Right lobe of liver (tissue), 6 donors: ENCODE data around the gene C9. TPM values are rescaled to one million over a fixed set of nuclear protein-coding genes. Genes with fewer than 3 reads are reported as not detected.
"Not testable (repeated sequence)": the region's sequence is repeated elsewhere in the genome, so short reads cannot be mapped to it uniquely, and the experiment has no call there.

Experiments
- ATAC-seq, 4 donors: fragments of 200-7000 bp; cut with Tn5 transposase; one replicate each; pipeline ENCODE4 v1.9.1; 2020; ENCODE audit warnings: mild to moderate bottlenecking in 4 of 4, moderate library complexity in 4 of 4
- DNase-seq, 3 donors: peaks; one replicate each; pipeline ENCODE4 v3.0.0-alpha.2; 2020
- H3K27ac ChIP-seq, 3 donors: fragments of 200-600 bp; one replicate each; pipeline ENCODE4 v1.8.0; 2022
- H3K27me3 ChIP-seq, 2 donors: fragments of 200-600 bp; one replicate each; pipeline ENCODE4 v1.8.0; 2022
- H3K36me3 ChIP-seq, 4 donors: fragments of 200-600 bp; sonication (generic) in 1 of 4; one replicate each; pipeline versions ENCODE4 v1.5.1 to v1.8.0; 2017 to 2022; ENCODE audit warnings: control low read depth in 1 of 4
- H3K4me1 ChIP-seq, 4 donors: fragments of 200-600 bp; sonication (generic) in 1 of 4; one replicate each; pipeline versions ENCODE4 v1.5.1 to v1.8.0; 2017 to 2022; ENCODE audit warnings: control low read depth in 1 of 4
- H3K4me3 ChIP-seq, 3 donors: fragments of 200-600 bp; one replicate each; pipeline ENCODE4 v1.8.0; 2022
- H3K9me3 ChIP-seq, 4 donors: fragments of 200-600 bp; sonication (generic) in 1 of 4; one replicate each; pipeline versions ENCODE4 v1.5.1 to v1.8.0; 2017 to 2022; ENCODE audit warnings: control low read depth in 1 of 4
- POLR2A ChIP-seq: fragments of 450-650 bp; IDR thresholded peaks from one replicate; pipeline ENCODE4 v1.6.1; 2017; ENCODE audit warnings: antibody characterized with exemption, mild to moderate bottlenecking
- WGBS: methylation state at CpG from one replicate; pipeline ENCODE4 v1.1.6; 2018; ENCODE audit warnings: low coverage, low lambda C conversion rate; ENCODE audit not compliant: insufficient coverage; ENCODE audit errors: missing lambda C conversion rate; 5-methylcytosine and 5-hydroxymethylcytosine counted together
- intact Hi-C, 2 donors: fragments of 100-400 bp; cut with DNase I; formaldehyde crosslinking; loops; one replicate each; pipeline versions ENCODE4 v1.11.2 to v1.14.1; 2022
- total RNA-seq, 6 experiments: library from RNA; depleted of rRNA in 2 of 6; stranded (reverse); fragments of >200 nt in 2 of 6; fragmentation: NEBNext Ultra II Directional in 3 of 6; extraction: Animal tissue kit (Norgen Biotek cat#: 25700) in 3 of 6; gene quantifications; one replicate each; pipeline versions ENCODE4 v1.1.0 to v1.2.4, GENCODE V29; 2016 to 2023
- TF ChIP-seq, protein P1 (sequence below), 4 donors: fragments of 200-600 bp in 3 of 4; fragments of 450-650 bp in 1 of 4; IDR thresholded peaks; one replicate each; pipeline versions ENCODE4 v1.5.1 to v1.8.0; 2016 to 2022; ENCODE audit warnings: antibody characterized with exemption in 4 of 4, mild to moderate bottlenecking in 2 of 4
- donor health status: DM: no; HTN: yes; CAD: no.
- donor health status: DM: no; HTN: no; CAD: no.
- donor health status: DM: no; HTN: no; CAD: no.
- donor health status: DM: no; HTN: yes; CAD: no.
- donor health status: DM: no; HTN: yes; CAD: no.

The C9 gene
- total RNA-seq, 6 experiments from 2014 or later = 926 to 1,698 (median 1,449) TPM

GRCh38 chr5:39240750-39241149 is 123.5 kb downstream of the C9 start:
- 77% methylated on average over 1 of the region's 1 CpG for WGBS
- no peak for DNase-seq

DNA sequence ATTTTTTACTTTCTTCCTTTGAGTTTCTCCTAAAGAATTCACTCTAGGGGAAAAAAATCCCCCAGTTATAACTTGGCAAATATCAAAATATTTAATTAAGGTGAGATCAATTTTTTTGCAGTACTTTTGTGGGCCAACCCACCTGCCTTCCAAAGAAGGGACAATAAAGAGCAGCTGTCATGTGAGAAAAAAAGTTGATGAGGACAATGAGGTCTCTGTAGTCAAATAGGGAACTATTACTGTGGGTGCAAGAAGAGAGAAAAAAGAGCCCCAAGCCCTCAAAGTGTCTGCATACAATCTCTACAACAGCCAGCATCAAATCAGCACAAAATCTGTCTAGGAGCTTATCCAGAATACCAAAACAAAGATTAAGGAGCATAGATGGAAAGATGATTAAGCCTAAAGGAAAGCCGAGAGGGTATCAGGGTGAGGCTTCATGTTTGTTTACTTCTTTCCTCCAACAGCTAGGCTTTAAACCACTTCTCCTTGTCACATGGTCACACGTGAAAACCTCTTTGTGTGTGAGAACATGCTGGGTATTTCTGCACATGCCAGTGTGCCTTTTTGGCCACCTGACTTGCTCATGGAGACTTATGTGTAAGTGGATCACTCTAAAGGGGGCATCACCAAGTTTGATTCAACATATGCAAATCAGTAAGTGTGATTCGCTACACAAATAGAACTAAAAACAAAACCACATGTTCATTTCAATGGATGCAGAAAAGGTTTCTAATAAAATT is 125.8 kb downstream of the C9 start:
- Histone ChIP-seq H3K36me3 (no peaks in the 10 kb centered on the region), H3K27ac (no peak overlapping the region), H3K27me3 (no peaks in the 10 kb centered on the region), H3K4me1 (no peaks in the 10 kb centered on the region), H3K9me3 (peaks cover 0 to 3% (median 0%) of the 10 kb centered on the region in 4 donors), H3K4me3 (no peak overlapping the region)
- TF ChIP-seq, protein P1, sequence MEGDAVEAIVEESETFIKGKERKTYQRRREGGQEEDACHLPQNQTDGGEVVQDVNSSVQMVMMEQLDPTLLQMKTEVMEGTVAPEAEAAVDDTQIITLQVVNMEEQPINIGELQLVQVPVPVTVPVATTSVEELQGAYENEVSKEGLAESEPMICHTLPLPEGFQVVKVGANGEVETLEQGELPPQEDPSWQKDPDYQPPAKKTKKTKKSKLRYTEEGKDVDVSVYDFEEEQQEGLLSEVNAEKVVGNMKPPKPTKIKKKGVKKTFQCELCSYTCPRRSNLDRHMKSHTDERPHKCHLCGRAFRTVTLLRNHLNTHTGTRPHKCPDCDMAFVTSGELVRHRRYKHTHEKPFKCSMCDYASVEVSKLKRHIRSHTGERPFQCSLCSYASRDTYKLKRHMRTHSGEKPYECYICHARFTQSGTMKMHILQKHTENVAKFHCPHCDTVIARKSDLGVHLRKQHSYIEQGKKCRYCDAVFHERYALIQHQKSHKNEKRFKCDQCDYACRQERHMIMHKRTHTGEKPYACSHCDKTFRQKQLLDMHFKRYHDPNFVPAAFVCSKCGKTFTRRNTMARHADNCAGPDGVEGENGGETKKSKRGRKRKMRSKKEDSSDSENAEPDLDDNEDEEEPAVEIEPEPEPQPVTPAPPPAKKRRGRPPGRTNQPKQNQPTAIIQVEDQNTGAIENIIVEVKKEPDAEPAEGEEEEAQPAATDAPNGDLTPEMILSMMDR (IDR thresholded peaks at IDR 0.05) = no peak
- no peak for TF ChIP-seq POLR2A
- DNase-seq (no peak), ATAC-seq (no peak)
- intact Hi-C loops = no loop called here
- WGBS = 51% methylated on average over 3 of the region's 3 CpGs

More at GRCh38 chr5:39240750-39241149, 123.5 kb downstream of the C9 start:
- TF ChIP-seq POLR2A = no peak
- TF ChIP-seq, protein P1 (IDR thresholded peaks at IDR 0.05) = no peak
- H3K4me1 ChIP-seq = no peaks in the 10 kb centered on the region
- no peak overlapping the region for H3K27ac ChIP-seq
- H3K36me3 ChIP-seq = no peaks in the 10 kb centered on the region
- H3K27me3 ChIP-seq = no peaks in the 10 kb centered on the region
- no peak for ATAC-seq
- intact Hi-C loops = no loop called here
- no peak overlapping the region for H3K4me3 ChIP-seq
- H3K9me3 ChIP-seq = peaks cover 0 to 3% (median 0%) of the 10 kb centered on the region in 4 donors

- no peak for ATAC-seq
- intact Hi-C loops = no loop called here
- Histone ChIP-seq H3K27me3 (no peaks in the 10 kb centered on the region), H3K36me3 (no peaks in the 10 kb centered on the region), H3K4me3 (no peak overlapping the region), H3K27ac (no peak overlapping the region), H3K4me1 (no peaks in the 10 kb centered on the region), H3K9me3 (peaks cover 0 to 3% (median 0%) of the 10 kb centered on the region in 4 donors)
- 93% methylated on average over 1 of the region's 1 CpG for WGBS
- DNase-seq = no peak
- no peak for TF ChIP-seq POLR2A
- TF ChIP-seq, protein P1 (IDR thresholded peaks at IDR 0.05) = no peak
Measured at GRCh38 chr5:39236718-39237117, 127.6 kb downstream of the C9 start.

- no peaks in the 10 kb centered on the region for H3K36me3 ChIP-seq
- 59% methylated on average over 3 of the region's 3 CpGs for WGBS
- no peaks in the 10 kb centered on the region for H3K27me3 ChIP-seq
- no peaks in the 10 kb centered on the region for H3K4me1 ChIP-seq
- intact Hi-C loops = no loop called here
- H3K4me3 ChIP-seq = no peak overlapping the region
- DNase-seq = no peak
- H3K9me3 ChIP-seq = peaks cover 0 to 3% (median 0%) of the 10 kb centered on the region in 4 donors
- no peak overlapping the region for H3K27ac ChIP-seq
- TF ChIP-seq POLR2A = no peak
- TF ChIP-seq, protein P1 (IDR thresholded peaks at IDR 0.05) = no peak
- no peak for ATAC-seq
Measured at GRCh38 chr5:39235648-39236047, 128.6 kb downstream of the C9 start.

DNA sequence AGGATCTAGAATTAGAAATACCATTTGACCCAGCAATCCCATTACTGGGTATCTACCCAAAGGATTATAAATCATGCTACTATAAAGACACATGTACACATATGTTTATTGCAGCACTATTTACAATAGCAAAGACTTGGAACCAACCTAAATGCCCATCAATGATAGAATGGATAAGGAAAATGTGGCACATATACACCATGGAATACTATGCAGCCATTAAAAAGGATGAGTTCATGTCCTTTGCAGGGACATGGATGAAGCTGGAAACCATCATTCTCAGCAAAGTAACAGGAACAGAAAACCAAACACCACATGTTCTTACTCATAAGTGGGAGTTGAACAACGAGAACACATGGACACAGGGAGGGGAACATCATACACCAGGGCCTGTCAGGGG is 129.8 kb downstream of the C9 start:
- not testable (repeated sequence) for ATAC-seq
- 67% methylated on average over 1 of the region's 1 CpG for WGBS

More for the DNA sequence above, 129.8 kb downstream of the C9 start:
- DNase-seq, intact Hi-C loops, H3K9me3 ChIP-seq, H3K27ac ChIP-seq, H3K36me3 ChIP-seq, H3K27me3 ChIP-seq, H3K4me3 ChIP-seq, H3K4me1 ChIP-seq: not testable (repeated sequence)
